Erythroblast (primary cell): ENCODE measurements around the gene CBL.

Source experiments
- GATA1 ChIP-seq: IDR thresholded peaks from 2 replicates; pipeline ENCODE4 v1.6.1; 2011; ENCODE audit warnings: low read depth, mild to moderate bottlenecking, control low read depth, low read length, moderate library complexity
- POLR2A ChIP-seq: IDR thresholded peaks from 2 replicates; pipeline ENCODE4 v1.6.1; 2011; ENCODE audit warnings: mild to moderate bottlenecking, low read length

GRCh38 chr11:119258180-119258579, 52.0 kb downstream of the CBL start:
- TF ChIP-seq GATA1: no peak
- no peak for TF ChIP-seq POLR2A
